RWPE2 (cell line): Measurements from ENCODE around the gene MFAP2.
A peak's percentile ranks its signal among the peaks of the same experiment; 100 is the strongest.

Experiments used
- ATAC-seq: fragments of 200-7000 bp; cut with Tn5 transposase; 3 replicates; pipeline ENCODE4 v1.9.1; 2021; ENCODE audit warnings: low read depth
- DNase-seq: peaks from one replicate; pipeline ENCODE4 v3.0.0-alpha.2; 2020; ENCODE audit warnings: low spot score
- H3K27ac ChIP-seq: fragments of 450-650 bp; 2 replicates; pipeline ENCODE4 v1.5.1; 2017; ENCODE audit warnings: mild to moderate bottlenecking; ENCODE audit not compliant: poor library complexity, severe bottlenecking
- H3K27me3 ChIP-seq: fragments of 250-450 bp; sonication (Bioruptor Pico); 2 replicates; pipeline ENCODE4 v1.5.1; 2021; ENCODE audit warnings: mild to moderate bottlenecking, moderate library complexity; ENCODE audit not compliant: insufficient read depth, poor library complexity, severe bottlenecking
- H3K36me3 ChIP-seq: fragments of 250-450 bp; sonication (Bioruptor Pico); 2 replicates; pipeline ENCODE4 v1.5.1; 2020; ENCODE audit warnings: low read depth, mild to moderate bottlenecking, moderate library complexity
- H3K4me1 ChIP-seq: fragments of 250-450 bp; sonication (Bioruptor Pico); 2 replicates; pipeline ENCODE4 v1.5.1; 2021; ENCODE audit warnings: mild to moderate bottlenecking, moderate library complexity; ENCODE audit not compliant: insufficient read depth, poor library complexity, severe bottlenecking
- H3K4me3 ChIP-seq: fragments of 250-450 bp; sonication (Bioruptor Pico); 2 replicates; pipeline ENCODE4 v1.5.1; 2021; ENCODE audit warnings: mild to moderate bottlenecking, moderate library complexity; ENCODE audit not compliant: severe bottlenecking
- H3K9me3 ChIP-seq: fragments of 250-450 bp; sonication (Bioruptor Pico); 2 replicates; pipeline ENCODE4 v1.5.1; 2021; ENCODE audit warnings: mild to moderate bottlenecking, moderate library complexity; ENCODE audit not compliant: severe bottlenecking
- CTCF ChIP-seq: fragments of 450-650 bp; IDR thresholded peaks from one replicate; pipeline ENCODE4 v1.5.1; 2017; ENCODE audit warnings: mild to moderate bottlenecking, moderate library complexity; ENCODE audit not compliant: poor library complexity, severe bottlenecking

MFAP2 gene

GRCh38 chr1:16996845-16997244 is 16.4 kb upstream of the MFAP2 start:
- peaks cover 19% of the 10 kb centered on the region for H3K36me3 ChIP-seq
- H3K4me3 ChIP-seq = no peak overlapping the region
- no peaks in the 10 kb centered on the region for H3K4me1 ChIP-seq
- H3K9me3 ChIP-seq = no peaks in the 10 kb centered on the region
- TF ChIP-seq CTCF = no peak
- H3K27me3 ChIP-seq = no peaks in the 10 kb centered on the region
- H3K27ac ChIP-seq = no peak overlapping the region
- DNase-seq = peak; percentile 52
- no peak for ATAC-seq

- H3K27me3 ChIP-seq = no peaks in the 10 kb centered on the region
- no peak overlapping the region for H3K27ac ChIP-seq
- no peak overlapping the region for H3K4me3 ChIP-seq
- peaks cover 7% of the 10 kb centered on the region for H3K36me3 ChIP-seq
- DNase-seq (peak; percentile 55), ATAC-seq (no peak)
- no peak for TF ChIP-seq CTCF
- H3K9me3 ChIP-seq = no peaks in the 10 kb centered on the region
- H3K4me1 ChIP-seq = no peaks in the 10 kb centered on the region
Measured at GRCh38 chr1:16993521-16994038, 13.2 kb upstream of the MFAP2 start.

GRCh38 chr1:16992675-16993074 is 12.3 kb upstream of the MFAP2 start:
- H3K36me3 ChIP-seq = no peaks in the 10 kb centered on the region; the same call in 1 of the 2 replicates
- H3K9me3 ChIP-seq = no peaks in the 10 kb centered on the region
- no peaks in the 10 kb centered on the region for H3K27me3 ChIP-seq
- H3K4me3 ChIP-seq = no peak overlapping the region
- no peak for TF ChIP-seq CTCF
- ATAC-seq = no peak
- no peak for DNase-seq
- H3K27ac ChIP-seq = no peak overlapping the region
- no peaks in the 10 kb centered on the region for H3K4me1 ChIP-seq

GRCh38 chr1:16992102-16992501 is 11.7 kb upstream of the MFAP2 start:
- H3K36me3 ChIP-seq = no peaks in the 10 kb centered on the region; the same call in 1 of the 2 replicates
- no peaks in the 10 kb centered on the region for H3K4me1 ChIP-seq
- H3K27me3 ChIP-seq = no peaks in the 10 kb centered on the region
- no peak overlapping the region for H3K4me3 ChIP-seq
- peak; percentile 56 for DNase-seq
- no peak for TF ChIP-seq CTCF
- no peak for ATAC-seq
- H3K9me3 ChIP-seq = no peaks in the 10 kb centered on the region
- H3K27ac ChIP-seq = no peak overlapping the region

GRCh38 chr1:16991571-16991970 is 11.2 kb upstream of the MFAP2 start:
- peak; percentile 64 for DNase-seq
- TF ChIP-seq CTCF = no peak
- H3K27ac ChIP-seq = no peak overlapping the region
- H3K4me3 ChIP-seq = no peak overlapping the region
- no peaks in the 10 kb centered on the region for H3K9me3 ChIP-seq
- H3K4me1 ChIP-seq = no peaks in the 10 kb centered on the region
- ATAC-seq = no peak
- no peaks in the 10 kb centered on the region for H3K27me3 ChIP-seq
- H3K36me3 ChIP-seq = no peaks in the 10 kb centered on the region; the same call in 1 of the 2 replicates
